Hepatocyte (in vitro differentiated cells): ENCODE results near the gene NFIA. TPM values are rescaled to one million over a fixed set of nuclear protein-coding genes. Genes with fewer than 3 reads are reported as not detected.
"Not testable (repeated sequence)": the region's sequence is repeated elsewhere in the genome, so short reads cannot be mapped to it uniquely, and the experiment has no call there.

Experiments
- DNase-seq: peaks from one replicate; pipeline ENCODE4 v3.0.0-alpha.2; 2016; ENCODE audit warnings: low spot score
- H2AFZ ChIP-seq: fragments of 200-600 bp; sonication (generic); 2 replicates; pipeline ENCODE4 v1.6.0; 2016; ENCODE audit warnings: antibody characterized with exemption, mild to moderate bottlenecking
- H3K27ac ChIP-seq: fragments of 200-600 bp; sonication (generic); 2 replicates; pipeline ENCODE4 v1.5.1; 2016; ENCODE audit warnings: mild to moderate bottlenecking
- H3K27me3 ChIP-seq: fragments of 200-600 bp; sonication (generic); 2 replicates; pipeline ENCODE4 v1.6.1; 2016
- H3K36me3 ChIP-seq: fragments of 200-600 bp; sonication (generic); replicated peaks from 2 replicates; pipeline ENCODE4 v1.5.1; 2016; ENCODE audit warnings: low read depth; ENCODE audit not compliant: insufficient read depth
- H3K4me1 ChIP-seq: fragments of 200-600 bp; sonication (generic); 2 replicates; pipeline ENCODE4 v1.5.1; 2016; ENCODE audit warnings: mild to moderate bottlenecking, moderate library complexity; ENCODE audit not compliant: insufficient read depth
- H3K4me2 ChIP-seq: fragments of 200-600 bp; sonication (generic); 2 replicates; pipeline ENCODE4 v1.6.0; 2016
- H3K4me3 ChIP-seq: fragments of 200-600 bp; sonication (generic); 2 replicates; pipeline ENCODE4 v1.5.1; 2016; ENCODE audit warnings: mild to moderate bottlenecking
- H3K79me2 ChIP-seq: fragments of 200-600 bp; sonication (generic); 2 replicates; pipeline ENCODE4 v1.6.0; 2017; ENCODE audit warnings: mild to moderate bottlenecking
- H3K9me2 ChIP-seq: fragments of 200-600 bp; sonication (generic); replicated peaks from 2 replicates; pipeline ENCODE4 v1.6.0; 2017; ENCODE audit warnings: mild to moderate bottlenecking; ENCODE audit not compliant: insufficient read depth
- H3K9me3 ChIP-seq: fragments of 200-600 bp; sonication (generic); 2 replicates; pipeline ENCODE4 v1.5.1; 2016; ENCODE audit warnings: low read depth, mild to moderate bottlenecking
- H4K20me1 ChIP-seq: fragments of 200-600 bp; sonication (generic); 2 replicates; pipeline ENCODE4 v1.6.0; 2016; ENCODE audit warnings: mild to moderate bottlenecking; ENCODE audit not compliant: insufficient read depth, poor library complexity, severe bottlenecking
- CTCF ChIP-seq: fragments of 200-600 bp; sonication (generic); IDR thresholded peaks from 2 replicates; pipeline ENCODE4 v1.5.1; 2016; ENCODE audit warnings: antibody characterized with exemption, mild to moderate bottlenecking; ENCODE audit not compliant: poor library complexity
- EZH2 ChIP-seq: fragments of 200-600 bp; sonication (generic); IDR thresholded peaks from 2 replicates; pipeline ENCODE4 v1.6.1; 2016; ENCODE audit warnings: antibody characterized with exemption, mild to moderate bottlenecking, borderline replicate concordance
- EZH2phosphoT487 ChIP-seq: fragments of 200-600 bp; sonication (generic); IDR thresholded peaks from one replicate; pipeline ENCODE4 v1.6.1; 2018; ENCODE audit warnings: antibody characterized with exemption, mild to moderate bottlenecking, low read depth, moderate library complexity; ENCODE audit not compliant: unreplicated experiment, severe bottlenecking
- WGBS: methylation state at CpG from one replicate; pipeline ENCODE4 v1.1.6; 2016; ENCODE audit warnings: low lambda C conversion rate; ENCODE audit errors: missing lambda C conversion rate; 5-methylcytosine and 5-hydroxymethylcytosine counted together
- polyA plus RNA-seq: library from polyadenylated mRNA; unstranded; fragments of >200 nt; fragmentation: Nextera tagmentation; extraction: Ambion mirVana; gene quantifications from 2 replicates; pipeline ENCODE4 v1.2.1, GENCODE V29; 2016
- total RNA-seq: library from RNA; depleted of rRNA; stranded (reverse); fragments of >200 nt; gene quantifications from 2 replicates; pipeline ENCODE4 v1.2.3, GENCODE V29; 2014

Gene NFIA
- total and polyA plus RNA-seq, 2 experiments from 2014 or later: 15.1 to 18.2 TPM

- H3K4me1 ChIP-seq: peaks cover 7% of the 10 kb centered on the region
- no peak overlapping the region for H3K4me3 ChIP-seq
- DNase-seq: no peak
- H4K20me1 ChIP-seq: no peaks in the 10 kb centered on the region
- no peak overlapping the region for H3K4me2 ChIP-seq
- H3K9me3 ChIP-seq: no peaks in the 10 kb centered on the region
- TF ChIP-seq EZH2 (no peak), EZH2phosphoT487 (no peak), CTCF (no peak)
- no peaks in the 10 kb centered on the region for H3K79me2 ChIP-seq
- WGBS: over 99% methylated on average over 5 of the region's 5 CpGs
- H3K9me2 ChIP-seq: no peaks in the 10 kb centered on the region
- H3K27ac ChIP-seq: no peak overlapping the region
- no peaks in the 10 kb centered on the region for H3K36me3 ChIP-seq
- no peak overlapping the region for H2AFZ ChIP-seq
- H3K27me3 ChIP-seq: no peaks in the 10 kb centered on the region
Measured at GRCh38 chr1:61073871-61074270, 8.5 kb upstream of the NFIA start.

- H3K79me2 ChIP-seq, H4K20me1 ChIP-seq, H3K27me3 ChIP-seq, H3K4me3 ChIP-seq, H3K9me2 ChIP-seq, H3K36me3 ChIP-seq, DNase-seq, H3K9me3 ChIP-seq: not testable (repeated sequence)
- Histone ChIP-seq H3K27ac (peak overlapping the region; percentile 84), H3K4me2 (peak overlapping the region; percentile 77), H2AFZ (peak overlapping the region; percentile 72), H3K4me1 (peaks cover 21% of the 10 kb centered on the region)
- 71% methylated on average over 16 of the region's 16 CpGs for WGBS
Measured at GRCh38 chr1:61075833-61076232, 6.5 kb upstream of the NFIA start.

- Histone ChIP-seq H3K4me1 (peaks cover 28% of the 10 kb centered on the region), H3K4me3 (peak overlapping the region; percentile 21), H3K27ac (peak overlapping the region; percentile 84), H3K9me2 (no peaks in the 10 kb centered on the region), H3K9me3 (no peaks in the 10 kb centered on the region), H3K27me3 (no peaks in the 10 kb centered on the region), H3K79me2 (no peaks in the 10 kb centered on the region), H4K20me1 (no peaks in the 10 kb centered on the region), H3K4me2 (peak overlapping the region; percentile 77), H2AFZ (peak overlapping the region; percentile 72), H3K36me3 (no peaks in the 10 kb centered on the region)
- no peak for TF ChIP-seq CTCF
- 2% methylated on average over 42 of the region's 49 CpGs for whole genome bisulfite sequencing
- peak; percentile 92 for DNase-seq
Measured at GRCh38 chr1:61076728-61077675, 5.4 kb upstream of the NFIA start.

- Histone ChIP-seq H3K4me1 (peaks cover 28% of the 10 kb centered on the region), H3K4me2 (peak overlapping the region; percentile 77), H4K20me1 (no peaks in the 10 kb centered on the region), H3K36me3 (no peaks in the 10 kb centered on the region), H3K27ac (peak overlapping the region; percentile 84), H3K9me3 (no peaks in the 10 kb centered on the region), H2AFZ (peak overlapping the region; percentile 72), H3K27me3 (no peaks in the 10 kb centered on the region), H3K4me3 (peak overlapping the region; percentile 25), H3K9me2 (no peaks in the 10 kb centered on the region), H3K79me2 (peaks cover under 1% of the 10 kb centered on the region)
- TF ChIP-seq EZH2: no peak
- no peak for TF ChIP-seq CTCF
- TF ChIP-seq EZH2phosphoT487: no peak
- DNase-seq: peak; percentile 96
- WGBS: 3% methylated on average over 19 of the region's 19 CpGs
Measured at GRCh38 chr1:61077676-61078541, 4.5 kb upstream of the NFIA start.
